GM23248 (cell line): Measurements from ENCODE around the gene RASSF1.

Source experiments
- EZH2 ChIP-seq: fragments of 200-600 bp; sonication (generic); IDR thresholded peaks from 2 replicates; pipeline ENCODE4 v1.6.1; 2018; ENCODE audit warnings: antibody characterized with exemption, mild to moderate bottlenecking; ENCODE audit not compliant: insufficient read depth, poor library complexity, severe bottlenecking
- EZH2phosphoT487 ChIP-seq: fragments of 200-600 bp; sonication (generic); IDR thresholded peaks from 2 replicates; pipeline ENCODE4 v1.6.1; 2018; ENCODE audit warnings: antibody characterized with exemption, moderate library complexity, mild to moderate bottlenecking, low read depth; ENCODE audit not compliant: insufficient read depth

- TF ChIP-seq EZH2: no peak
- TF ChIP-seq EZH2phosphoT487: no peak
Observed at GRCh38 chr3:50345586-50346234, 5.1 kb upstream of the RASSF1 start, which contains the start of gene ZMYND10.
